HG02798 (cell line): ENCODE measurements around the gene SMIM5.

Experiments
- ATAC-seq: cut with Tn5 transposase; IDR thresholded peaks from one replicate; pipeline ENCODE4 v1.9.1; 2021; ENCODE audit warnings: mild to moderate bottlenecking; ENCODE audit not compliant: unreplicated experiment, poor library complexity

SMIM5 gene

DNA sequence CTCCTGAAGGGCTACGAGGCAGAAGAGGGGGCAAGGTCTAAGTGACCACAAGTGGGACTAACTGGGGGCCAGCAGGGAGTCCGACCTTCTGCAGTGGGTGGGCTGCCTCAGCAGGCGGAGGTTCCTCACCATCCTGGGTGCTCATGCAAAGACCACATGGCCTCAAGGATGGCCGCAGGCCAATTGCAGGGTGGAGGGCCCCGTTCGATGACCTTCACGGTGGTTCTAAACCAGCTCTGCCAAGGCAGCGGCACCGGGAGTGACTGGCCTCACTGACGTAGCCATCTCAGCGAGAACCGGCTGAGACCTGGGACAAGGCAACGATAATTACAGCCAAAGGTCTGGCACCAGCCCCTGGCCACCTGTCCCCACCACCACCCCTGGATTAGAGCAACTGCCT, 5.7 kb downstream of the SMIM5 start:
- ATAC-seq: no peak

DNA sequence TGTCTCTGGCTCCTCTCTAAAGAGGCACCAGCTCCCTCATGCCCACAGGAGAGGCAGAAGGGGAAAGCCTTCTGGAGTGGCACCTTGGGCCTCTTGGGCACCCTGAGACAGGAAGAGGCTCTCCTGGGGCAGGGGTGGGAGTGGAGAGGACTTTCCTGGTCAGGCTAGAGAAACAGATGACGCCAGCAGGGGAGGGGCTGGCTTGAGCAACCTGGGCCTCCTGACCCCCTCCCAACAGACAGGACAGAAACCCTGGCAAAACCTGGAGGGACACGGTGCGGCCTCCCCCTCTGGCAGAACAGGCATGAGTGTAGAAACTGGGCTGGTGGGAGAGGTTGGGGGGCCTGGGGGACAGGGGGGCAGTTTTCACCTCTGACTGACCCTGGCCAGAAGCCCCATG, 6.1 kb downstream of the SMIM5 start:
- no peak for ATAC-seq

DNA sequence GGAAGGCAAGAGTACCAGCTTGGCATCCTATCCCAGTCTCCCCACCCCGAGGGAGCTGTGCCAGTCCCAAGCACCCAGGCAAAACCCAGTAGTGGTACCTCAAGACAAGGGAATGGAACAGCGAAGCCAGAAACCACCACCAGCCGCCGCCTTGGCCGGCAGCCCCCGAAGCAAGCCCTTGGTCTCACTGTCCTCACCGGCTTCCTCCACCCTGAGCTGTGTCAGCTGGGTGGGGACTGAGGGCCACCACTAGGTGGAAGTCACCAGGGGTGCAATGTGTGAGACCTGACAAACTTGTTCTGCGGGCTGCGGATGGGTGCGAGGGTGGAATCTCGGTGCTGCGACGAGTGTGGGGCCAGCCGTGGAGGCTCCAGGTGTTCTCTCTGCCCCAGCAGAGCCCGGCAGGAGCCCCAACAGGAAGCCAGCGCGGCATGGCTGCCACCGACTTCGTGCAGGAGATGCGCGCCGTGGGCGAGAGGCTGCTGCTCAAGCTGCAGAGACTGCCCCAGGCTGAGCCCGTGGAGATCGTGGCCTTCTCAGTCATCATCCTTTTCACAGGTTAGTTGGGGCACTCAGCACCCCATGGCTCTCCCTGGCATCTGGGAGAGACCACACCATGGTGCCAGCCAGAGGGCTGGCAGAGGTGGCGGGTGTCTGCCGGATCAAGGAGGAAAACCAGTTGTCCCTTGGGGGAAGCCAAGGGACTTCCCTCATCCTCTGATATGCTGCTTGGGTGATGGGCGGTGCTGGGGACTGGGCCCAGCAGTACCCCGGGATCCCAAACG, 6.7 kb downstream of the SMIM5 start:
- ATAC-seq: no peak

DNA sequence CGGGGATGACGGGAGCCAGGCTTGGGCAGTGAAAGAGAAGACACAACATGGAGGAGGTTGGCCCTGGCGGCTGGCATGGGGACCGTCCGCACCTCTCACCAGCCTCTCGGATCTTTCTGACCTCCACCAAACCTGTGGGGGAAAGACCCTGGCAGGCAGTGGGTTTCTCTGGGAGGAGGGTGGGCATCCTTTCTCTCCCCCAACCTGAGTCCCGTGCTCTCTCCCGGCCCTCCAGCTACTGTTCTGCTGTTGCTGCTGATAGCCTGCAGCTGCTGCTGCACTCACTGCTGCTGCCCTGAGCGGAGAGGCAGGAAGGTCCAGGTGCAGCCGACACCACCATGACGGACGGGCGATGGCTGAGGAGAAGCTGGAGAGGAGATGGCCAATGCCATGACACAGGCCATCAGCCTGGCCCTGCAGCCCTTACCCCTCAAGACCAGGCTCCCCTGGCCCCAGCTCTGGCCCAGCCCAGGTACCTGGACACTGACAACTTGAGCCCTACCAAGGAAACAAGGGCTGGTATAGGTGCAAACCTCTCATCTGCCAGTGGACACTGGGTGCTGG, 7.4 kb downstream of the SMIM5 start:
- ATAC-seq: no peak

DNA sequence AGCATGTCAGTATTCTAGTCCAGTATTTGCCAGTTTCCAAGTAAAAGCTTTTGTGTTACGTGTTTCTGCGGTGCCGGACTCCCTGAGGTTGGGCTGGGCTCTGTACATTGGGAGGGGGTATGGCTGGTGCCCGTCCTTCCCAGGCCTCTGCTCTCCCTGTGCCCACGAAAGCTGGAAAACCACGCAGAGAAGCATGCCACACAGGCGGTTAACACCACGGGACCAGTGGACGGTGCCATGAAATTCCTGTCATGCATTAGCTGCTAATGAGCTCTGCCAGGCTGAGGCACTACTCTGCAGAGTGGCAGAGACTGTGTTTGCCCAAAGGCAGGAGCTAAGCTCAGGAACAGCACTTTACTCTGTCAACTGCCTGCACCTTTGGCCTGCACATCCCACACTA, 8.1 kb downstream of the SMIM5 start:
- ATAC-seq: no peak

DNA sequence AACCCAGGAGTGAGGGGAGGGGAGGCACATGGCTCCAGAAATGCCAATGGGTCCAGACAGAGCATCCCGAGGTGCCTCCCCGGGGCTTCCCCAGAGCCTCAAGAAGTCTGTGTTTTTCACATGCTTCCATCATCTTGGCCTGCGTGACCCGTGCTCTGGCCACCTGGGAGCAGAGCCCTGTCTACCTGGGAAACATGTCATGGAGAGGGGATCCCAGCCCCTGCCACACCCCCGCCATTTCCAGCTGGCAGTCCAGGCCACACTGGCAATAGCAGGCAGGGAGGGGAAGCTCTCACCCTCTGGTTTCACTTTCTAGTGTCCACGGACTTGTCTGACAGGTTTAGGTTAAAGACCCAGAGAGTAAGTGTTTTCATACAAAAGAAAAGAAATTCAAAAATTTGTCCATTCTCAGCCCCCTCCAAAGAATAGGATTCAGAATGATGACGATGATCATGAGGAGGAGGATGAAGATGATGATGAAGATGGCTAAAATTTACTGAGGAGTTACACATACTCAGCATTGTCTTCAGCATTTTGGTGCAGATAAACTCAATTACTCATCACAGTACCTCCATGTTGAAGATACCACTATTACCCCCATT, 9.0 kb downstream of the SMIM5 start:
- no peak for ATAC-seq

DNA sequence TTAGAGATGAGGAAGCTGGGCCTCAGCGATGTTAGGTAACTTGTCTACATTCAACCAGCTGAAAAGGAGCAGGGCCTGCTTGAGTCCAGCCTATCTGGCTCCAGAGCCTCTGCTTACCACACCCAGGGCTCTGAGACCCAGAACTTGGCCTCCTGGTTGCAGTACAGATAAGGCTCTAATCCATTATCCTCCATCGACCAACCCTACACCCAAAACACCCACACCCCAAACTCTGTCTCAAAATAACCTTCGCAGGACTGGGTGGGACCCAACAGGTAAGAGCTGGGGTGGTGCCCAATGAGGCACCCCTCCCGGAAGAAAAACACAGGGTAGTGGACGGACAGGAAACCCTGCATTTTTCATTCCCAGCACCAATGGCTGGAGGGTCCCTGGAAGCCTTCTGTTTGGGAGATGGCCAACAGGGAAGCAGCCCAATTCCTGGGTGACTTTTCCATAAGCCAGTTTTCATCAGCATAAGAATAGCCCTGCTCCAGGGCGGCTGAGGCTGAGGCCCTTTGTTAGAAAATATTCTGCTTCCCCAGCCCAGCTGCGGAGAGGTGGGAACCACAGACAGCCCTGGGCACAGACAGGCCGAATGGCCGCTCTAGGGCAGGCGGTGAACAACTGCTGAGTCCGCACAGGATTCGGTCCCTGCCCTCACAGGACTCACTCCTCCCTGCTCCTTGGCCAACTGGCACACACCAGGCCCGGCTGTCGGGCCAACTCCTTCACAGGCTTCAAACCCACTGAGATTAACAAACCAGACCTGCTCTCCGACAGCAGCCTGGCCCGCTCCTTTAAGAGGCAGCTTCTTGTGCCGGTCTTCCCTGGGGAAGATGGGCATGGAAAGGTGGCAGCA, 9.8 kb downstream of the SMIM5 start:
- ATAC-seq: no peak

DNA sequence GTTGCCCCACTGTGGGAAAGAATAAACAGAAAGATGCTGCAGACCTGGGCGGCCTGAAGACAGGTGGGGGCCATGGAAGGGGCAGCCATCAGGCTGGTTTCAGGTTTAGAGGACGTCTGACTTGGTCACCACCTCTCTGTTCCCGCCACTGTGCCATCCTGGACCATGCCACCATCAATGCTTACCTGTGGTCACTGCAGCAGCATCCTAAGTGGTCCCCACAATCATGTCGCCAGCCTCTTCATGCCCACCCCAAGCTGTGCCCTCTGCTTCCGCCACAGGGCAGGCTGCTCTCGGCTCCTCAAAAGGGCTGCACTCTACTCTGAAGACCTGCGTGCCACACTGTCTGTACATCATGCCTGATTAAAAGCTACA, 10.4 kb downstream of the SMIM5 start:
- ATAC-seq: no peak

DNA sequence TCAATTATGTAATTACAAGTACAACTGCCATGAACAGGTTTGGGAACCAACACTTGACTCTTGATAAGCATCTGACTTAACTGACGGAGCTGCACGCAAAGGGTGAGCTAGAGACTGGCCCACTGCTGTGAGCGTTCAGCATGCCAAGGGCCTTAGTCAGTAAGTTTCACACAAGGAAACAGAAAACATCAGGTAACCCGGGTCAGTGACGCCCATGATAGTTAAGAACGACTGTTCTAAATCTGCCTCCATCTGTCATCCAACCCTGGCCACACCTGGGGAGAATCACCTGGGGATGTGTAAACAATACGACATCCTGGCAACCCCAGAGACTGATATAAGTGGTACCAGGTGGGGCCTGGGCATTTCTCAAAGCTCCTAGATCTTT, 12.3 kb downstream of the SMIM5 start:
- no peak for ATAC-seq

DNA sequence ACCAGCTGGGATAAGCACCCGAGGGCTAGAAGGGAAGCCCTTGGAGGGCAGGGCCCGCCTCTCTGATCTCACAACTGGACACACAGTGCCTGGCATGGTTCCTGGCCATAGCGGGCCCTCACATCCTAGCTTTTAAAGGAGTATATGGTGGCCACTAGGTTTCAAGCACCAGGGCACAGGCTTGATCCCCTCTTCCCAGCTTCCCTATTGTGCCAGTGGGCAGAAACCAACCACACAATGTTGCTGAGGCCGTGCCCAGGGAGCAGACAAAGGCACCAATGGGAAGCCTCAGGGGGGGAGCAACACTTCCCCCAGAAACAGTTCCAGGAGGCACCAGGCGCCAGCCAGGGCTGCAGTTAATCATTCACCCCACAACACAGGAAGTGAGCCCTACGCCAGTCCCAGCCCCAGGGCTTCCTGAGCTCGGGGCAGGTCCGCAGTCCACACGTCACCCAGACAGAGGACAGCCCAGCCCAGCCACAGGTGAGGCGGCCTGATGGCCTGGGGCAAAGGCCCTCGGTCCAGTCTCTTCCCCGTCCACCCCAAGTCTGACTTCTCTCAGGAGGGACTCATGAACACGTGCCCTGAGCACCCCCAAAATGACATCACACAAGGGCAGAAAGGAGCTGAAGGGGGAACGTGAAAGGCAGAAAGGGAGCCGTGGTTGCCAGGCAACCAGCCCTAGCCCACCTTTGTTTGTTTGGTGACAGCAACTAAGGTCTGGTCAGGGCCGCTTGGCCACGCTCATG, 12.8 kb downstream of the SMIM5 start:
- ATAC-seq: peak; percentile 69

DNA sequence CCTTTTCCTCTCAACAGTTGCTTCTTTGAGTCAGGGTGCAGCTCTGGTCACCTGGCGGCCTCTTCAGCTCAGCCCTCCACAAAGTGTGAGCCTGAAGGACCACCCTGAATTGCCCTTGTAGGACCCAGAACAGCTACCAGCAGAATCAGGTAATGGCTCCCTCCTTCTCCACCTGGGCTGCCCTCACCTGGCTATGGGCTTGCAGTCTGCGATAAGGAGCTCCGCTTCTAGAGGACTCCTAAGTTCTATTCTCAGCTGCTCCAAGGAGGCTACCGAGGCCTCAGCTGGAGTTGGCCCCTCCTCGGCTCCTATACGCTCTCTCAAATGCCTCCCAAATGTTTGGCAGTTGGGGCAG, 13.4 kb downstream of the SMIM5 start:
- ATAC-seq: no peak

DNA sequence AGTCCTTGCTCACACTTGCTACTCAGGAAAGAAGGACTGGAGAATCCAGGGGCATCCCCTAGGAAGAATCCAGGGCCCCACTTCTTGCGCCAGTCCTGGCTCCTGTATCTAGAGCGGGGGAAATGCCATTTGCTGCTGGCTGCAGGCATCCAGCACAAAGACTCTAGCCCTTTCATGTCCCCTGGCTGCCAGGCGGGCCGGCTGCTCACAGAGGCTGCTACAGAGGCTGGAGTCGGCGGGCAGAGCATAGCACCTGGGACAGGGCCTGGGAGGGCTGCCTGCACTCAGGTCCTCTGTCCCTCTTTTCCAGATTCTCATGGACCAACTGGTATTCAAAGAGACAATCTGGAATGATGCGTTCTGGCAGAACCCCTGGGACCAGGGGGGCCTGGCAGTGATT, 13.8 kb downstream of the SMIM5 start:
- no peak for ATAC-seq

DNA sequence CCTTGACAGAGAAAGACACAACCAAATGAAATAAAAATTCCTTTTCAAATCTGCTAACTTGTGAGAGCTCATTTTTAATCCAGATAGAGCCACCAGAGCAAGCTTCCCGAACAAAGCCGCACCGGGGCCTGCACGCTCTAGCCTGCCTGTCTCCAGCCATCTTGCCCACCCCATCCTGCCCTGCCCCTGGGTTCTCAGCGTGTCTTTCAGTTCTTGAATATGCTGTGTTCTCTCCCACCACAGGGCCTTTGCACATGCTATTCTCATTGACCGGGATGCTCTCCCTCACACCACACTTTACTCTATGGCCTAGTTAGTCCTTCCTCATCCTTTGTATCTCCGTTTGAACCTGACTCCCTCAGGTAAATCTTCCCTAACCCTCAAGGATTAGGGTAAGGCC, 14.7 kb downstream of the SMIM5 start:
- ATAC-seq: no peak

DNA sequence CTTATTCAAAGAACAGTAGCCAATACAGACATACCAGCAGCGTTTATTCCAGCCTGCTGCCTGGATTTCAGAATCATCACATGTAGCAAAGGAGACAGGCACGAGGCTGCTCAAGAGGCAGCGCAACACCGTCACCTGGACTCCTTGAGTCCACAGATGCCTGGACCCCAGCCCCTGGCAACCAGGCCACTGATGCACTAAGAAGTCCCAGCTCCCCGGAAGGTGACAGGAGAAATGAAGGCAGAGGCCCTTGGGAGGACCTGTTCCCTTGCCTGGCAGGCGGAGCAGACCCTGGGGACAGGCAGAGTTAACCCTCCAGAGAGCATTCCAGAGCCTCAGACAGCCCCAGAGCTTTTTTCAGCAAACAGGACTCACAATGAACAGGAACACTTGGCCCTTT, 16.5 kb downstream of the SMIM5 start:
- no peak for ATAC-seq

DNA sequence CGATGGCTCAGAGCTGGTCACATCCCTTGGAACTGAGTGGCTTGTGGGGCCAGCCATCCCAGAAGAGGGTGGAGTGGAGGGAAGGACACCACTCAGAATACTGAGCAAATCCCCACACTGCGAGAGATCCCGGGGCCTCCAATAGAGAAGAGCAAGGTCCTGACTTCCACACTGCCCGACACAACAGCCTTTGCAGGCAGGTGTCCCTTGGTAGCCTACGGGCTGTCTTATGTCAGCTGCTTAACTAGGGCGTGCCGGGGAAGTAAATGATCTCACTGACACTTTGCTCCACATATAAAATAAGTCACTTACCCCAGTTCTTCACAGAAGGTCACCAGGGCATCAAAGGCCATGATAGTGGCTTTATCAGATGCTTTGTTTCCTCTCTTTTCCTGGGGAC, 17.6 kb downstream of the SMIM5 start:
- no peak for ATAC-seq

DNA sequence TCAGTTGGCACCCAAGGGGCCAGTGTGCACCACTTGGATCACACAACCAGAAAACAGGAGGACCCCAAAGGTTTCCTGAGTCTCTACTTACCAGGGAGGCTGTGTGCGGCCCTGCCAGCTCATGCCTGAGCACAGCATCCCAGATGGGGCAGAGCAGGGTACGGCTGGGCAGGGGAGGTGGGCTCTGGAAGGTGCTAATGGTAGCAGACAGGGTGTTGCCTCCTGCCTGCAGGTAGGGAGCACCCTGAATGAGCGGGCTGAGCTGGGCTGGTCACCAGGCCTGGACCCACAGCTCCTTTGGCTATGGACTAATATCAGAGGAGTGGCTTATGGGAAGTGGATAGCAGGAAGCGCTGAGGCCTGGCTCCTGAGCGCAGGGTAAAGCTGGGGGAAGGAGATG, 19.1 kb downstream of the SMIM5 start:
- no peak for ATAC-seq

DNA sequence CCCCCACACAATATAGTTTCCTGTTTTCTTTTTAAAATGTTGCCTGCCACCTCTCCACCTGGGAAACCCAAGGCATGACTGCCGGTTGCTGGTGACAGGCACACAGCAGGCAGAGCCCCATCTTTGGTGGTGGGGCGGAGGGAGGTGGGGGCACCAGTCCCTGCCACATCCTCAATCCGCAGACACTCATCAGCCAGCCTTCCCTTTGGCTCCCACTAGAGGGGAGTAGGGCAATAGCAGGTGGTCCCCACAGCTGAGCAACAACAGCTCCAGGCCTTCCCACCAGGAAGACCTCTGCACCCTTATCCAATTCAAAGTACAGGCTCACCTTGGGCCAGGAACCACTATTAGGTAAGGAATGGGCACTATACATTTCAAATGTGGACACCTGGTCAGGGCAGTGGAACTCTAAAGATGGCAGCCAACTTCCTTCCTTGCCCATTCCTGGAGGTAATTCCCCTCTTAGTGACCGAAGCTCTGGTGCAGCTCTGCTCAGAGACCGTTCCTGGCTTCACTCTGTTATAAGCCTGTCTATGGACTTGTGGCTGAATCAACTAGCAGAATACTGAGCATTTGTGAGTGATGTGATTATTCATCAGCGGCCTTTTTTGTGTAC, 19.8 kb downstream of the SMIM5 start:
- ATAC-seq: no peak

DNA sequence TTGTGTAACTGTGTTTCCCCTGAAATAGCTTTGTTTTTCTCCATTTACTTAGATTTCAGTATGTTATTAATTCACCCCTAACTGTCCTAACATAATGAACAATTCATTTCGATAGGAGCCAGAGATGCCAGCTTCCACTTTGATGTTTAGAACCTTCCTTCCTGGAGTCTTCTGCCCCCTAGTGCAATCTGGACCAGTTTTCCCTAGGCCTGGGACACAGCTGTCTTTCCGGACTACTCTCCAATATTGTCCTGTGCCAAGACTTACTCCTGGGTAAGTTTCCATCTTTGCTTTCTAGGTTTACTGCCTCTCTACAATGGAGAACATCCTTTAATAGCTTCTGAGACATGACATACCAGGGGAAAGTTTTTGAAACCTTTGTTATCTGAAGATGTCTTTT, 20.9 kb downstream of the SMIM5 start:
- no peak for ATAC-seq

DNA sequence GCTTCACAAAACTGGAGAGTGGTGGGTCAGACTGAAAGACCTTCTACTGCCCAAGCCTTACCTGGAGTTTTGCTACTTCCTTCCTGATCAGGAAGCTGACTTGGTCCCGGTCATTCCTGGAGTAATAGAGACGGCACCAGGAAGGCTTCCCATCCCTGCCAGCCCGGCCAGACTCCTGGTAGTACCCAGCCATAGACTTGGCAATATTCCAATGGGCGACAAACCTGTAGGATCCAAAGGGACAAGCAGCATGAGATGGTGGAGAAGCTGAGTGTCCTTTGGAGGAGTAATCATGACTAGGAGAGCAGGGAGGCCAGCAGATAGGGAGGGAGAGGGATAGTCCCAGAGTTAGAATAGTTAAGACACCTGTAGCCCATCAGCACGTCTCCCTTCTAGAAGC, 25.0 kb downstream of the SMIM5 start:
- no peak for ATAC-seq

DNA sequence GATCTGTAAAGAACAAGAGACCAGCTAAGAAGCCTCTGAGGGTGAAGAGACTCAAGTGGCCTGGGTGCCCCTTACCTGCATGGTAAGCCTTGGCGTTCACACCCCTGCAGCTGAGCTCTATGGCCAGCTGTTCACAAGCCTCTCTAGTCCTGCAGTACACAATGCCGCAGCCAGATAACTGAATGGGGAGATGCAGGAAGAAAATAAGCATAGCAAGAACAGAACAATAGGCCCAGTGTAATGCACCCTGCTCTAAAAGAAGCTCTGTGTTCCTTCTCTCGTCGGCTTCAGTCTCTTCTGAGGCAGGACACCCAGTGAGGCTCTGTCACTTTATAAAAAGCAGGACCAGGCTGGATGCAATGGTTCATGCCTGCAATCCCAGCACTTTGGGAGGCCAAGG, 28.3 kb downstream of the SMIM5 start:
- no peak for ATAC-seq
